KOPT-K1 (cell line): ENCODE results near the gene FCN3.
"Not testable (repeated sequence)": the region's sequence is repeated elsewhere in the genome, so short reads cannot be mapped to it uniquely, and the experiment has no call there.

Source experiments
- H3K27ac ChIP-seq: fragments of 200-600 bp; sonication (generic); 2 replicates; pipeline ENCODE4 v1.5.1; 2016; ENCODE audit warnings: antibody characterized with exemption, mild to moderate bottlenecking, low read depth, low read length; ENCODE audit not compliant: poor library complexity, severe bottlenecking
- H3K36me3 ChIP-seq: fragments of 200-600 bp; sonication (generic); 2 replicates; pipeline ENCODE4 v1.5.1; 2017; ENCODE audit warnings: antibody characterized with exemption, mild to moderate bottlenecking, low read length, moderate library complexity; ENCODE audit not compliant: insufficient read depth
- H3K9me3 ChIP-seq: fragments of 200-600 bp; sonication (generic); 2 replicates; pipeline ENCODE4 v1.5.1; 2017; ENCODE audit warnings: antibody characterized with exemption, low read length, mild to moderate bottlenecking; ENCODE audit not compliant: insufficient read depth, poor library complexity, severe bottlenecking

The FCN3 gene

GRCh38 chr1:27392778-27393635, 18.4 kb upstream of the FCN3 start:
- Histone ChIP-seq H3K9me3 (no peaks in the 10 kb centered on the region), H3K36me3 (no peaks in the 10 kb centered on the region), H3K27ac (peak overlapping the region; percentile 49)

GRCh38 chr1:27392096-27392777, 17.6 kb upstream of the FCN3 start, which contains the start of gene GPR3:
TSS of gene GPR3 (plus strand) at chr1:27392622. CDS start at chr1:27393799, 1,177 bp downstream.
- Histone ChIP-seq H3K9me3 (no peaks in the 10 kb centered on the region), H3K36me3 (no peaks in the 10 kb centered on the region), H3K27ac (peak within 1 kb of the TSS; percentile 49)

DNA sequence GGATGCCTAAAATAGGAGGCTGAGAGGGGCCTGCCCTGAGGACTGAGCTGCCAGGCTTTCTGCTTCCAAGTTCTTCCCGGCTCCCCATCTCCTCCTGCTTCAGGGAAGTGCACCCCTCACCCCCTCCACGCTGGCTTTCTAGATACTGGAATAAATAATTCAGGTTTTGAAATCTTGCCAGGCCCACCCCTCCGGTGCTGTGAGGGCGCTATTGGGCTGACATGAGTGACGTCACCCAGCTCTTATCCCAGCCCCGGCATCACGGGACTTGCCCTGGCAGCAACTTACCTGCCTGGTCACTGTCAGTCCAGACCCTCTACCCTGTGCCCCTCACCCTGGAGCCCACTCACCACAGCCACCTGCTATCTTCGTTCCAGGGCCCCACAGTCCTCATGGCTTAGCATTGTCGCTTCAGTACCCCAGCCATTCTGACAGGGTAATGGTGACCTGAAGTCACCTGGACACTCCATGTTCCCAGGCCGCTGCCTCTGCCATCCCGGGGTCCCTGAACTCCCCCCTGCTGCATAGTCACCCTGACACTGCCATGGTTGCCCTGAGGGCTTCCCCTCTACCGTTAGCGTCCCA, 17.0 kb upstream of the FCN3 start:
- Histone ChIP-seq H3K27ac (no peak overlapping the region), H3K36me3 (no peaks in the 10 kb centered on the region)

GRCh38 chr1:27388337-27389005, 13.8 kb upstream of the FCN3 start:
- Histone ChIP-seq H3K36me3 (no peaks in the 10 kb centered on the region), H3K27ac (no peak overlapping the region)

More for the DNA sequence above, 17.0 kb upstream of the FCN3 start:
- no peaks in the 10 kb centered on the region for H3K9me3 ChIP-seq

GRCh38 chr1:27384797-27385196, 10.2 kb upstream of the FCN3 start:
- H3K9me3 ChIP-seq, H3K27ac ChIP-seq, H3K36me3 ChIP-seq: not testable (repeated sequence)

More at GRCh38 chr1:27388337-27389005, 13.8 kb upstream of the FCN3 start:
- H3K9me3 ChIP-seq, result no peaks in the 10 kb centered on the region

- no peaks in the 10 kb centered on the region for H3K9me3 ChIP-seq
- H3K27ac ChIP-seq, result no peak overlapping the region
- H3K36me3 ChIP-seq, result no peaks in the 10 kb centered on the region
These were observed 9.0 kb upstream of the FCN3 start for GRCh38 chr1:27383661-27384060.

DNA sequence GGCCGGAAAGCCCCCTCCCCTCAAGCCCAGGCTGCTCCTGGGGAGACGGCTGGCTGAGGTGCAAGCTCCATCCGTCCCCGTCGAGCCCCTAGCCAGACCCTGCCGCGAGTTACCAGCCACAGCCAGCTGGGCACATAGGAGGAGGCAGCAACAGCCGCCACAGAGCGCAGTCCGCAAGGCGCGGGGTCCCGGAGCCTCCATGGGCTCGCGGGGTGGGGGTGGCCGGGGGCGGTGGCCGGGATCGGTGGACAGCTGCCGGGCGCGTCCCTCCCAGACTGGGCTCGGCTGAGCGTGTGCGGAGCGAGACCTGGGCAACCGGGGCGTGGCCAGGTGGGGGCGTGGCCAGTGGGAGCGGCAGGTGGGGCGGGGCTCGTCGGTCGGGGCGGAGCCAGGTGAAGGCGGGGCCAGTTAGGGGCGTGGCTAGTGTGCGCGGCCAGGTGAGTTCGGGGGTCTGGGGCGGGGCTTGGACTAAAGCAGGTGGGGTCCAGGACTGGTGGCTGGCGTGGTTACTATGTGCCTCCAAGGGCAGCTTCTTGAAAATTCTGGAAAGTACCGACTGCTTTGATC, 8.5 kb upstream of the FCN3 start, which contains the start of gene CD164L2:
CD164L2 (minus strand) TSS at position 295 of the 567 bp plus-strand sequence; CDS start at position 201, 94 bp downstream.
- H3K36me3 ChIP-seq, result no peaks in the 10 kb centered on the region
- H3K27ac ChIP-seq, result no peak within 1 kb of the TSS
- no peaks in the 10 kb centered on the region for H3K9me3 ChIP-seq

DNA sequence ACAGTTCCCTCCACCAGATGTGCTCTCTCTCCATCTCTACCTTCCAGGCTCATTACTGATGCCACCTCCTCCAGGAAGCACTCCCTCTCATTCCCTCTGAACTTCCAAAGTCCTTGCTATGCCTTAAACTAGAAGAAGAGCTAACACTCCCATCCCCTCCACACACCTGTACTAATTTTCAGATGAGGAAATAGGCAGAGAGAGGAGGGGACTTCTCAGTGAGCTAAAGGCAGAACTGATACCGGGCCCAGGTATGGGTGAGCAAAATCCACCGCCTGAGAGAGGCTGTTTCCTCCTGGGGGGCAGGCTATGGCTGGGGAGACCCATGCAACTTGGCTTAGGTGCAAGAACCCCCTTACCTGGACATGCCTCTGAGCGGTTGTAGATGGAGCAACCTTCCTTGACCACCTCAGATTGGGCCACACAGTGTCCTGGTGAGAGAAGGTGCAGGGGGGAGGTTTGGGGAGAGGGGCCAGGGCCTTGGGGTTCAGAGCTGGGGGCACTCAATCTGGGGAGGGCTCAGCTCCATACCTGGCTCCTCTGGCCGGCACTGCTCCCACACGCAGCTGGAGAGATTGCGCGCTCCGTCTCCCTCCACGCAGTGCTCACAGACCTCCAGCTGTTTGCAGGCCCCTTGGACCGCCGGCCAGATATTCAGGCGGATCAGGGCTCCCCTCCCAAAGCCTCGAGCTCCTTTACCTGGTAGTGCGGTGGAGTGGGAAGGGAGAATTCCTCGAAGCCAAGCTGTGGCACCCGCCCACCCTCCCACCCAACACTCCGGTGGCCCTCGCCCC, 7.5 kb upstream of the FCN3 start:
- H3K36me3 ChIP-seq, result no peaks in the 10 kb centered on the region
- H3K27ac ChIP-seq, result no peak overlapping the region
- H3K9me3 ChIP-seq, result no peaks in the 10 kb centered on the region

- Histone ChIP-seq H3K9me3 (no peaks in the 10 kb centered on the region), H3K27ac (no peak overlapping the region), H3K36me3 (no peaks in the 10 kb centered on the region)
These were observed 6.4 kb upstream of the FCN3 start for GRCh38 chr1:27380766-27381733.

DNA sequence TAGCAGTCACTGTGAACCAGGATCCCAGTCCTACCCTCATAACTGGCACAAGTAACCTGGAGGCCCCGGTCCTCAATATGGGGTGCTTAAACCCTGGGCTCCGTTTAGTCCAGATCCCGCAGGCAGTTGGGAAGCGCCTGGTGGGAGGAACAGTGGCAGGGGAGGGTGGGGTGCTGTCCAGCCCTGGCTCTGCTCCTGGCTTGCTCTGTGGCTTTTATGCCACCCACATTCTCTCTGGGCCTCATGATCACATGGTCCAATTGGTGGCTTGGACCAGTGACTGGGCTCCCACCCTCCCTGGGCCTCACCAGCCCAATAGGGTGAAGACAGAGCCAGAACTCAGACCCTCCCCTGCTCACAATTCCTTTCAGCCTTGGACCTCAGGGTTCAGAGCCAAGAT, 5.6 kb upstream of the FCN3 start:
- no peaks in the 10 kb centered on the region for H3K36me3 ChIP-seq
- H3K9me3 ChIP-seq, result no peaks in the 10 kb centered on the region
- H3K27ac ChIP-seq, result no peak overlapping the region

GRCh38 chr1:27379564-27380122, 5.0 kb upstream of the FCN3 start:
- H3K27ac ChIP-seq, result no peak overlapping the region
- H3K9me3 ChIP-seq, result no peaks in the 10 kb centered on the region
- H3K36me3 ChIP-seq, result no peaks in the 10 kb centered on the region

DNA sequence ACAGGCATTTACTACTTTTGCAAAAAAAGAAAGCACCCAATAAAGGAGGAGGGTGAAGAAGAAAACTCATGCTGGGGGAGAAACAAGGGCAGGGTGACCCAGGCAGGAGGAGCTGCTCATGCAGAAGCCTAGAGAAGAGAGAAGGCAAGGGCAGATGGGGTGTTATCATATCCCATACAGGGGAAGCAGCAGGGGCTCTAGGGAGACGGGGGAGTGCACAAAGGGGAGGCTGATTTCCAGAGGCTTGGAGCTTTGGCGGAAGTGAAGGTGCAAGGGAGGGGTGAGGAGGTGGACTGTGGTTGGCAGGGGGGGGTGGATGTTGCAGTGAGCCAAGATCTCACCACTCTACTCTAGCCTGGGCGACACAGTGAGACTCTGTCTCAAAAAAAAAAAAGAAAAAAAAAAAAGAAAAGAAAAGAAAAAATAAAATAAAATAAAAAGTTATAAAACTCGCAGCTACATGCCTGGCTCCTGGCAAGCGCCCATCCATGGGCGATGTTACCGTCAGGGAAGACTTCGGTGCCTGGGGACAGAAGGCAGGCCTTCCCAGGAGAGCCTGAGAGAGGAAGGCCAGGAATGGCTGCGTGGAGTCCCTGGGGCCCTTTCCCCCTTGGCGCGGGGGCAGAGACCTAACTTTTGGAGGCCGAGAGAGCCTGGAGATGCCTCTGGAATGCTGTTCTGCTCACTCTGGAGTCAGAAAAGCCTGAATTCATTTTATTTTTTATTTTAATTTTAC, 3.3 kb upstream of the FCN3 start:
- H3K27ac ChIP-seq, result no peak overlapping the region
- no peaks in the 10 kb centered on the region for H3K36me3 ChIP-seq
- no peaks in the 10 kb centered on the region for H3K9me3 ChIP-seq
